Activated CD8-positive, alpha-beta memory T cell treated with anti-CD3 and anti-CD28 coated beads, Interleukin-2, amount 50 U/mL, for 4 hours (primary cell): Measurements from ENCODE around the gene ZNF609.

Experiments used
- DNase-seq: peaks from one replicate; pipeline ENCODE4 v3.0.0-alpha.2; 2020

Gene ZNF609

DNA sequence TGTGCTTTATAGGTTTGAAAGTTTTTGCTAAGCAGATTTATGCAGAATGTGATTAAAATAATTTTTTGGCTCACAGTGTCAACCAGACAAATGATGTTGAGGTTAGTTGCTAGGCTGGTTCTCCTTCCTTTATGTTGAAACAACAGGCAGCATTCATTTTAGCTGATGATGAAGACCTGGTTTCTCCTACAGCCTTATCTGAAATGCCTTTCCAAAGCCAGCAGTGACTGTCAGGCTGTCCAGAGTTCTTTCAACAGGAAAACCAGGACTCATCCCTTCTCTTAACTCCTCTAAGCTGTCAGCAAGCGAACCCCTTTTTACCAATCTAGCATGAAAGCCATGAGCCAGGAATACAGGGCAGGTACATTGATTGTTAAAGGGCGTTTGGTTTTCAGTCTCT lies 84.1 kb downstream of the ZNF609 start:
- no peak for DNase-seq

DNA sequence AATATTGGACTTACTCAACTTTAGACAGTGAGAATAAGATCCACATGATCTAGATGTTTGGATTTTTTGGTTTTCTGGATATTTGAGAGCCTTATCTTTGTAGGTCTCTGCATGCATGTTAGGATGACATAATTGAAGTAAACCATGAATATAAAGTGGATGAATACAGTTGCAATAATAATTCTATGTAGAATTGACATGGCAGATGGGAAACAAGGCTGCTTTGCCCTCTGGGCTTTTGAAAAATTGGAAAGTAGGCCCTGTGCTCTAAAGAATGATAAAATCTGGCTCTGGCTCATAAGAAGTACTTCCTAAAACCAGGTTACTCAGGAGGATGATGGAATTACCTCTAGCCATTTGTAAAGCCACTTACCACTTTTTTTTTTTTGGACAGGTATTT lies 86.9 kb downstream of the ZNF609 start:
- DNase-seq, result no peak

DNA sequence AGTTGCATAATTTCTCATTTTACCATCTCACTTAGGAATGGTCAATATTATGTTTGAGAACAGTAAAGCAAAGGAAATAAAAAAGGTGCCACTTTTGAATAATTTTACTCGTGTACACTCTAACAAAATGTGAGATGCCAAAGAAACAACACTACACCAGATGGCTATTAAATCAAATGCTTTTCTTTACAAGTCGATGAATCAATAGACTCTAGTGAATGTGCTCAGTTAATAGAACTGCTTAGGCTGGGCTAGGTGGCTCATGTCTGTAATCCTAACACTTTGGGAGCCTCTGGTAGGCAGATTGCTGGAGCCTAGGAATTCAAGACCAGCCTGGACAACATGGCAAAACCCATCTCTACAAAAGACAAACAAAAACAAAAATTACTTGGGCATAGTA lies 87.9 kb downstream of the ZNF609 start:
- no peak for DNase-seq

DNA sequence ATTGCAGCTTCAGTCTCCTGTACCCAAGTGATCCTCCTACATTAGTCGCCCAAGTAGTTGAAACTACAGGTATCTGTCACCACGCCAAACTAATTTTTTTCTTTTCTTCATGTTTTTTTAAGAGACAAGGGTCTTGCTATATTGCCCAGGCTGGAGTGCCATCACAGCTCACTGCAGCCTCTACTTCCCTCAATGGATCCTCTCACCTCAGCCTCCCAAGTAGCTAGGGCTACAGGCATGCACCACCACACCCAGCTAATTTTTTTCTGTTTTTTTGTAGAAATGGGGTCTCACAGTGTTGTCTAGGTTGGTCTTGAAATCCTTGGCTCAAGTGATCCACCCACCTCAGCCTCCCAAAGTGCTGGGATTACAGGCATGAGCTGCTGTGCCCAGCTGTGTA lies 89.5 kb downstream of the ZNF609 start:
- no peak for DNase-seq

DNA sequence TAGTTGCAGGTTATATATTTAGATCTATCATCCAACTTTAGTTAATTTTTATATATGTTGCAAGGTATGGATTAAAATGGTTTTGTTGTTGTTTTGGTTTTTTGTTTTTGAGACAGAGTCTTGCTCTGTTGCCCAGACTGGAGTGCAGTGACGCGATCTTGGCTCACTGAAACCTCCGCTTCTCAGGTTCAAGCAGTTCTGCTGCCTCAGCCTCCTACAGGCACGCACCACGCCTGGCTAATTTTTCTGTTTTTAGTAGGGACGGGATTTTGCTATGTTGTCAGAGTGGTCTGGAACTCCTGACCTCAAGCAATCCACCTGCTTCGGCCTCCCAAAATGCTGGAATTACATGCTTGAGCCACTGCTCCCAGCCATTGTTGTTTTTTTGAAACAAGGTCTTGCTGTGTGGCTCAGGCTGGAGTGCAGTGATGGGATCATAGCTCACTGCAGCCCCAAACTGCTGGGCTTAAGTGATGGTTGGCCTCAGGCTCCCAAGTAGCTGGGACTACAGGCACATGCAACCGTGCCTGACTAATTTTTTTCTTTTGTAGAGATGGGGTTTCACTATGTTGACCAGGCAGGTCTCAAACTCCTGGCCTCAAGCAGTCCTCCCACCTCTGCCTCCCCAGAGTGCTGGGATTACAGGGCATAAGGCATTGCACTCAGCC lies 92.0 kb downstream of the ZNF609 start:
- no peak for DNase-seq

DNA sequence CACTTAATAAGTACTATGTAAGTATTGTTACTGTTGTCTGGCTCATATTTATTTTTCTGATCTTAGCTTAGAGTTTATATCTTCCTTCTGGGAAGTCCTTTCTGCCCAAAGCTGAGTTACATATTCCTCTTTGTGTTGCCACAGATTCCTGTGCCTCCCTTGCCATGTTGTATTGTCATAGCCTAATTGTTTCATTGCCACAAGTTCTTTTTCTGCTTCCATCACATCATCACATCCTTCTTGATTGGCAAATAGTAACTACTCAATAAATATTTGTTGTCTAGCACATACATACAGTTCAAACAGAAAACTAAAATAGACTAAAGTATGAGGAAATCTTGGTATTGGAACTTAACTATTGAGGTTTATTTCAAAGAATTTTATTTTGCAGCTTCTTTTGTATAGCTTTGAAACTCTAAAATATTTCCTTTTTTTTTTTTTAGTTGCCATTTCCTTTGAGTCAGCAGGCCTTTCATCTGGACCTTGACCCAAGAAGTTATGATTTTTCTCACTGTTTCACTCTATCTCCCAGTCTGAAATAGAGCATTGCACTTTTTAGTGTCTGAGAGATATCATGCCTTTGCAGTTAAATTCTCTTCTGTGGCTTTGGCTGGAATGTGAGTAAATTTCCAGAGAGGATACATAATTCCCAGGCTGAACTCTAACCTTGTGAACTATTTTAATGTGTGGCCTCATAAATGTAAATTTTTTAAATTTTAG lies 98.2 kb downstream of the ZNF609 start:
- DNase-seq, result no peak

DNA sequence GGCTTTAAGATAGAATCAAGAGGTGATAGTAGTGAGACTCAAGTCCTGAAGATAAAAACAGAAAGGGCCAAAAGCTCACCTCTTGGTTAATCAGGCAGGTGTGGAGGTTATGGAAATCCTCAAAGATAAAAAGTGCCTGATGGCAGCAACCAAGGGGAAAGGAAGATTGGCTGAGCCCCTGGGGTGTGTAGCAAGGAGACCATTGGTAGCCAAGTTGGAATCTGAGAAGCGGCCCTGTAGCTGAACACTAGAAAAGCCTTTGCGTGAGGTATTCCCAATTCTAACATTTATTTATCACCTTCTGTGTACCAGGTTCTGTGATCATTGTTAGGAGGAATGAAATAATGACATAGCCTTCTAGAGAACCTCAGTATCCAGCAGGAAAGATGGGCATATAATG lies 98.9 kb downstream of the ZNF609 start:
- DNase-seq, result no peak

DNA sequence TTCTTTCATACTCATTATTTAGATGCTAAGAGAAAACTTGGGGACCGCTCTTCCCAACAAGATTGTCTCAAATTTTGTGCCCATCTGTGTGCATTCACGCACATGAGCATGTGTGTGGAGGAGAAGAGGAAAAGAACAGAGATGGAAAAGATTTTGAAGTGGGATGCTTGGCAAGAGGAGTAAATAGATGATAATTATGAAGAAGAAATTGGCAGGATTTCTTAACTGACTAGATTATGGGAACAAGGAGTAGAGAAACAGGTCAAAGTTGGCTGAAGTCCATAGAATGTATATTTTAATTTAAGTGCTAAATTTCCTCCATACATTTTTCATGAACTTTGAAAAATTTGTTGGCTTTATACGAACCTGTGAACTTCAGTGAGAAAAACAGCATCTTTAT lies 100.1 kb downstream of the ZNF609 start:
- no peak for DNase-seq

DNA sequence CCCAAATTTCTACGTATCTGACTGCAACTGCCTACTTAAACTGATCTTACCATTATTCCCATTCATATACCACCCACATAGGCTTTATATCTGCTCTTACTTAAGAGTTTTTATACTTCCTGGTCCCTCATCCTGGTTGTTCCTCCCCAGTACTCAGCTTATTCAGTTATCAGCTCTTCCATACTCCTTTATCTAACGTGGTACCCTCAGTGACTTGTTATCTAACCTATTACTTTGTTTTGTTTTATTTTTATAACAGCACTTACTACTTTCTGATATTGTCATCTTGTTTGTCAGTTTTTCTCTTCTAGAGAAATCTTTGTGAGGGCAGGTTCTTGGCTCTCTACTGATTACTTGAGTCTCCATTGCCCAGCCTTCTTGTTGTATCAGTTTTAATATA lies 100.6 kb downstream of the ZNF609 start:
- DNase-seq, result no peak

DNA sequence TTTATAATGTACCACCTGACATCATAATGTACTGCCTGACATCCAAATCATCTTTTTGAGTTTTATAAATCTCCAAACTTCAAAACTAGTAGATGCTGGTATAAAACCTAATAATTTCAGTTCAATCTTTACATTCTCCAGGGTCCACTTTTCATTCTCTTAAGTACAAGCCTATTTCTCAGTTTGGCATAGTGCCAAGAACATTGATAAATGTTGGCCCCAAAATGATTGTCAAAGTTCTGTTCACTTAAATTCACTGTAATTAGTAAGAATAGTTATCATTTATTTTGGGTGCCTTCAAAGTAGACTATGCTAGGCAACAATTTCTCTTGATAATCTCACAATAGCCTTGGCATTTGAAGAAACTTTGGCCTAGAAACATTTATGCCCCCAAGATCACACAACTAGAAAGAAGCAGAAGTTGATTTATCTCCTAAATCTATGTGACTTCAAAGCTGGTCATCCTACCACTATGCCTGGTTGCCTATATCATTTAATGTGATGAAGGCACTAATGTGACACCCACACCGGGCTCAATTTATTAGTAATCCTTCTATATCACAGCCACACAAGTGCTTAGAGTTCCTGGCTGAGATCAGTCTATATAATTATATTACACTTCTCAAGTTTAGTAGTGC lies 101.7 kb downstream of the ZNF609 start:
- DNase-seq, result no peak

DNA sequence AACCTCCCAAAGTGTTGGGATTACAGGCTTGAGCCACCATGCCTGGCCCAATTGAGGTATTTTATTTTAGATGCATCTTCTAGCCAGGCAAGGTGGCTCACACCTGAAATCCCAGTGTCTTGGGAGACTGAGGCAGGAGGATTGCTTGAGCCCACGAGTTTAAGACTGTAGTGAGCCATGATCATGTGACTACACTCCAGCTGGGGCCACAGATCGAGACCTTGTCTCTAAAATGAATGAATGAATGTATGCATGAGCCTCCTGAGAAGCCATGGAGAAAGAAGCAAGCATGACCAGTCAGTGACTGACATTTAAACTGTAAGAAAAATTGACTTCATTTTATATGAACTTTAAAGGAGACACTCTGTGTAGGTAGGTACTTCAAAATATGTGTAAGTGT lies 105.7 kb downstream of the ZNF609 start:
- no peak for DNase-seq

DNA sequence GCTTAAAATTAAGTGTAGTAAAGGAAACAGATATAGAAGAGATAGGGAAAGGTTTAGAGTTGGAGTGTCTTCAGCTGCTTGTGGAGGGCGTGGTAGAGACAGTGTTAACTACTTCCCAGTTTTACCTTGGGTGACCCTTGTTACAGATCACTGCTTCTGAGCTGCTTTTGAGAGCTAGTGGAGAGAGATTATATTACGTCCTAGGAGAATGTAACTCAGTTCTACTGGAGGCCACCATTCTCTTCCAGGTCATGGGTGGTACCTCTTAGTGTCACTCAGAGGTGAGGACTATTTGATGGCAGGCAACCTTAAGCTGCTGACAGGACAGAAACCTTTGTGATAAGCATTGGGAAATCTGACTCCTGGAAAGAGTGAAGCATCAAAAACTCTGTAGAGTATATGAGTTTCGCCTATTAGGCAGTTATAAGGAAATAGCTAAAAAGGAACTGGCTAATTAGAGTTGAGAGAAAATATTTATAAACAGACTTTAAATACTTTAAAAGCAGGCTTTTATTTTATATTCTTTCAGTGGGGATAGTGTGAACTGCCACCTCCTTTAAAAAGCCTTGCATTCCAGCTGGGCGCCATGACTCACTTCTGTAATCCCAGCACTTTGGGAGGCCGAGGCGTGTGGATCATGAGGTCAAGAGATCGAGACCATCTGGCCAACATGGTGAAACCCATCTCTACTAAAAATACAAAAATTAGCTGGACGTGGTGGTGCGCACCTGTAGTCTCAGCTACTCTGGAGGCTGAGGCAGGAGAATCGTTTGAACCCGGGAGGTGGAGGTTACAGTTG lies 106.5 kb downstream of the ZNF609 start:
- no peak for DNase-seq

DNA sequence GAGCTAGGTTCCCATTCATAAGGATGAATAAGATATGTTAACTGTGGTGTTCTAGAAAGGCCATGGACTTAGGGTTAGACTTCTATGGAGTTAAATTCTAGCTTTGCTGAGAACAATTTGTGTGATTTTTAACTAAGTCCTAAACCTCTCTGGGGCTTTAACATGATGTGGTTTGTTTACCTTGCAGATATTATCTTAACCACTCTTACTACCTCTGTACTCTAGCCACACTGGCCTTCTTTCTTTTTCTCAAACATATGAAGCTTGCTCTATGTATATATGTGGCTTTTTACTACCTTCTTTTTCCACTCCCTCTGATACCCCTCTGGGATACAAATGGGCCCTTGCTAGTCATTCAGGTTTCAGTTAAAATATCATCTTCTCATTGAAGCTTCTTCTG lies 108.4 kb downstream of the ZNF609 start:
- DNase-seq, result no peak

DNA sequence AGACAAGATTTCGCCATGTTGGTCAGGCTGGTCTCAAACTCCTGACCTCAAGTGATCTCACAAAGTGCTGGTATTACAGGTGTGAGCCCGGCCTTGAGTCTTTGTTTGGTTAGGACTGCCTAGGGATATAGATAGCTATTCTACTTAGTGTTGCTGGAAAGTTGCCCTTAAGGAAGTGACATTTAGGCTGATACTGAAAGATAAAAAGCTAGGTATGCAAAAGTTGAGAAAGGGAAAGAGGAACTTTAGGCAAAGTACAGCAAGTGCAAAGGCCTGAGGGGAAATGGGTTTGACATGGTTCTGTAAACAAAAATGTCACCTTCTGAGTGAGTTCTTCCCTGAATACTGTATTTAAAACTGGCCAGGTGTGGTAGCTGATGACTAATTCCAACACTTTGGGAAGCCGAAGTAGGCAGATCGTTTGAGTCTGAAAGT lies 111.5 kb downstream of the ZNF609 start:
- no peak for DNase-seq

DNA sequence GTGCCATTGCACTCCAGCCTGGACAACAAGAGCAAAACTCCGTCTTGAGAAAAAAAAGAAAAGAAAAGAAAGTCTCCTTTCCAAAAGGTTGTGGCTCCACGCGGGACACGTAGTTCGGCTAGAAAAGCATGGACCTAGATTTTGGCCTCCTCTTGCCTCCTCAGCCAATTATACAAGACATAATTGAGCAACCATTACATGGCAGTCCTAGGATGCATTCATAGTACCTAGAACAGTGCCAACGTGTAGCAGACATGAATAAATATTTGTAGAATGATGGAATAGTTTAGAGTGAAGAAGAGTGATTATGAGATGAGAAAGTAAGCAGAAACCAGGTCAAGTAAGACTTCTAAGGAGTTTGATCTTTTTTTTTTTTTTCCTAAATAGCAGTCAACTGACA lies 112.5 kb downstream of the ZNF609 start:
- DNase-seq, result no peak

DNA sequence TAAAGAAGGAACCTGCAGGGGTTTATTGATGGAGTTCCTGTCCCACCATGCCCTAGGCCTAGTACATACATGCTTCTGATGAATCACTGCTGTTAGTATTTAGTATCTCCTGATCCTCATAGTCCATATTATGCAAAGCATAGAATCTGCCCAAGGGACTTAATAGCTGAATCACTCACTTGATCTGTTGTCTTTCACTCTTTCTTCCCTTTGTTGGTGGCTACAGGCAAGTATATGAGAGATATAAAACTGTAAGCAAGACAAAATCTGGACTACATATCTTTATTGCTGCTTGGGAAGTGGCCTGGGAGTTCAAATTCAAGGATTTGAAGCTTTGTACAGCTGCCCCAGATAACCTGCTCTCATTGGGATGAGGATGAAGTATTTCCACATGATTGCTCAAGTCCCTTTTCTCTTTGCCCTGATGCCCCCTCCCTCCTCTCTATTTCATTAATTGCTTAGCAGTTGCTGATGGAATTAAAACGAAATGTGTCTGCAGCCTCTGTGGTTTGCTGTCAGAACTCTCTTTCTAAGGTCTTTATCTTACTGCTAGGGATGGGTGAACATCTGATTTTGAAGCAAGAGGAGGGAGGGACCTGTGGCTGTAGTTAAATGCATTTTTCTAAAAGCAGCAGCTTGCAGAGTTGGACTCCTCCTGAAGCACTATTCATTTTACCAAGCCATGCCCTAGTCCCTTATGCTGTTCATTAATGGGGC lies 114.1 kb downstream of the ZNF609 start:
- DNase-seq, result no peak

DNA sequence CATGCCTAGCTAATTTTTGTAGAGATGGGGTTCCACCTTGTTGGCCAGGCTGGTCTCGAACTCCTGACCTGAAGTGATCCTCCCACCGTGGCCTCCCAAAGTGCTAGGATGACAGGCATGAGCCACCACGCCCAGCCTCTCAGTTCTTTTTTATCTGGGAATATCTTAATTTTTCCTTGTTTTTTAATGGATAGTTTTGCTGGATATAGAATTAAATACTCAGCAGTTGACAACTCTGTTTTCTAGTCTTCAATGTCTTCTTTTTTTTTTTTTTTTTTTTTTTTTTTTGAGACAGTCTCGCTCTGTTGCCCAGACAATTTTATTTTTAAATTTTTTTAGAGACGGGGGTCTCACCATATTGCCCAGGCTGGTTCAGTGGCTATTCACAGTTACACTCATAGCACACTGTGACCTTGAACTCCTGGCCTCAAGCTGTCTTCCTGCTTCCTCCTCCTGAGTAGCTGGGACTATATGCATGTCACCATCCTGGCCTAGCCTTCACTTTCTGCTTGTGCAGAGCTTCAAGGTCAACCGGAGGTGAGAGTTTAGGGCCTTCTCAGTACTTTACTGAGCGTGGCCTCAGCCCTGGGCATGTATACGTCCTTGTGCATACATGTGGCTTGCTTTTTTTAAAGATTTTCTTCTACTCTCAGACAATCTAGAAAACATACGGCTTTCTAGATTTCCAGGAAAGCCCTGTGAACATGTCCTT lies 120.5 kb downstream of the ZNF609 start:
- DNase-seq, result no peak

DNA sequence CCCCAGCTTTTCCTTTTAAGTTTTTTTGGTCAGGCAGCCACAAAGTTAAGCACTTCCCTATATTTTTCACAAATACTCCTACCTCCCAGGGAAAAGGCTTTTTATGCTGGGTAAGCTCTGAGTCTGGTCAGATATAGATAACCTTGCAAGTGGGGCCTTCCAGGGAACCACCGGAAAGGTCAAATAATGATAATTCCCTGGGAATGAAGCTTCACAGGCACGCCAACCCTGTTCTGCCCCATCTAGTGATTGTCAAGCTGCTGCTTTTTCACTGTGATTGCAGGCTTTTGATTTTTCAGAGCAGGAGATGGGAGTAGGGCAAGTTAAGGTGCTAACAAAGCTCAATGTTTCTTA lies 121.0 kb downstream of the ZNF609 start:
- no peak for DNase-seq

DNA sequence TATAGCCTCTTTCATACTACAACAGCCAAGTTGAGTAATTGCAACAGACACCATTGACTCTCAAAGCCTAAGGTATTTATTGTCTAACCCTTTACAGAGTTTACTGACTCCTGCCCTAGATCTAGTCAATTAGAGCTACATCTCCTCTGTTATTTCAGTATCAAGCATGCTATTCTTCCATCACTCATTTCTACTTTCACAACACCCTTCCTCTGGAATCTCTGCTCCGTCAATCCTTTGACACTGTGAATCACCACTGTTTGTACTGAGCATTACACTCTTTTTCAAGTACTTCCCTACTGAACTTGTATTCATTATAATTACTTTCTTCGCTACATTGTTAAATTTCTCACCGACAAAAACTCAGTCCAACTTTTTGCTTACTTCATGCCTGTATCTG lies 121.8 kb downstream of the ZNF609 start:
- DNase-seq, result no peak

DNA sequence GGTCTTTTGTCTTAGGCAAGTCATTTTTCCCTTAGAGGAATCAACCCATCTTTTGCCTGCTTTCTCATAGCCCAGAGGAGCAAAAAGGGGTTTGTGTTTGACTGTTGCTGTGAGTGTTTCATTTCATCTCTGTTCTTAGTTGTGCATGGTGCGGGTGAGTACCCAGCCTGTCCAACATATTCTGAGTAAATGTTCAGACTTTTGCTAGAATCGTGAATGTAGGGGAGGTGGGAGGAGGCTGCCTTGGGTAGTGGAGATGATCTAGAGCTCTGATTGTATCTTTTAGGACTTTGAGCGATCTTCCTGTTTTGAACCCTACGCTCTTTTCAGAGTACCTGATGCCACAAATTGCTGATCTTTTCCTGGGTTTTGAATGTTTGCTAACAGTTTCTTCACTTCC lies 123.1 kb downstream of the ZNF609 start:
- DNase-seq, result no peak

DNA sequence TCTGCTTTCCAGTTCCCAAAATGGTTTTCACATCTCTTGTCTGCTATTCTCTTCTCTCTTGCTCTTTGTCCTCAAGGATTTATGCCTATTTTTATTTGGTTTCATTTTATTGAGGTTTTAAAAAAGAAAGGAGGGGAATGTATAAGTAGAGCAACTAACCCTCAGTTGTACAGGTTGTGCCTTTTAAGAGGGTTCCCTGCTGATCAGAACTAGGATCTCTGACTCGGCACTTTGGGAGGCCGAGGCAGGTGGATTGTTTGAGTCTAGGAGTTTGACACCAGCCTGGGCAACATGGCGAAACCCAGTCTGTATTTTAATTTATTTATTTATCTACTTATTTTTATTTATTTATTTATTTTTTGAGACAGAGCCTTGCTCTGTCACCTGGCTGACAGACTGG lies 123.6 kb downstream of the ZNF609 start:
- DNase-seq, result no peak

DNA sequence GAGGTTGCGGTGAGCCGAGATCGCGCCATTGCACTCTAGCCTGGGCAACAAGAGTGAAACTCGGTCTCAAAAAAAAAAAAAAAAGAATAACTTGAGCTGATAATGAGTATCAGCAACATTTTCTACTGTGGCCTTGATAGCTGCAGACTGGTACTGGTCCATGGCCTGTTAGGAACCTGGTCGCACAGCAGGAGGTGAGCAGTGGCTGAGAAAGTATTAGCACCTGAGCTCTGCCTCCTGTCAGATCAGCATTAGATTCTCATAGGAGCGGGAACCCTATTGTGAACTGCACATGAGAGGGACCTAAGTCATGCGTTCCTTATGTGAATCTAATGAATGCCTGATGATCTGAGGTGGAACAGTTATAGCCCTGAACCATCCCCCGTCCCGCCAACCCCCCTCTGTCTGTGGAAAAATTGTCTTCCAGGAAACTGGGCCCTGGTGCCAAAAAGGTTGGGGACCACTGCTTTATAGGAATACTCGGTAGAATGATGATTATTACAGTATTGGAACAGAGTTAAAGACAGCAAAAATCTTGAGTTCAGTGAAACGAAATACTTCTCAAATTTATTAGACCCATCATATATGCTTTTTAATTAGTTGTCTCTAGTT lies 126.0 kb downstream of the ZNF609 start:
- no peak for DNase-seq
